Endothelial cell of umbilical vein (primary cell): ENCODE results near the gene CYP11A1. TPM values are rescaled to one million over a fixed set of nuclear protein-coding genes. Genes with fewer than 3 reads are reported as not detected.

ENCODE experiments used
- BruUV-seq: library from RNA; stranded (reverse); fragments of 400-500 nt; replicated peaks from 2 replicates; lab custom pipeline; 2021; lab: Mats Ljungman, UMichigan
- CTCF ChIA-PET: fragments of 300-600, 350-600 bp; sonication (Branson Sonifier 250); formaldehyde crosslinking; loops from one replicate; lab custom pipeline; 2021; ENCODE audit warnings: antibody characterized with exemption, inconsistent platforms; lab: Charles Lee
- POLR2A ChIA-PET: fragments of 300-600, 350-600 bp; sonication (Branson Sonifier 250); formaldehyde crosslinking; loops from one replicate; lab custom pipeline; 2021; ENCODE audit warnings: antibody characterized with exemption, inconsistent platforms; lab: Charles Lee
- DNase-seq: peaks from one replicate; pipeline ENCODE4 v3.0.0-alpha.2; 2011; ENCODE audit warnings: low read depth, low spot score
- FAIRE-seq: peaks from 2 replicates; lab custom pipeline; 2011; peaks lifted over from hg19 to GRCh38; lab: Jason Lieb, UNC
- H2AFZ ChIP-seq: 2 replicates; pipeline ENCODE4 v1.6.0; 2012; ENCODE audit warnings: low read depth, low read length, control low read depth, inconsistent platforms
- H3K27ac ChIP-seq: 2 replicates; pipeline ENCODE4 v1.5.1; 2011; ENCODE audit warnings: low read depth, mild to moderate bottlenecking, control low read depth, low read length, moderate library complexity; ENCODE audit not compliant: insufficient read depth
- H3K27me3 ChIP-seq, 2 experiments: 2 replicates each; pipeline versions ENCODE4 v1.6.0 to v1.6.1; 2011; ENCODE audit warnings: low read length in 2 of 2, mixed read lengths in 1 of 2; ENCODE audit not compliant: control insufficient read depth in 2 of 2, insufficient read depth in 2 of 2
- H3K36me3 ChIP-seq, 2 experiments: 2 replicates in 1 of 2; 3 replicates in 1 of 2; pipeline ENCODE4 v1.5.1; 2011; ENCODE audit warnings: low read length in 2 of 2, mild to moderate bottlenecking in 1 of 2, moderate library complexity in 1 of 2; ENCODE audit not compliant: control insufficient read depth in 2 of 2, insufficient read depth in 2 of 2; ENCODE audit errors: extremely low read depth in 1 of 2
- H3K4me1 ChIP-seq: 3 replicates; pipeline ENCODE4 v1.5.1; 2011; ENCODE audit warnings: mild to moderate bottlenecking, low read length; ENCODE audit not compliant: control insufficient read depth, insufficient read depth; ENCODE audit errors: extremely low read depth
- H3K4me2 ChIP-seq: 2 replicates; pipeline ENCODE4 v1.6.1; 2011; ENCODE audit warnings: low read length, control low read depth, mixed read lengths; ENCODE audit not compliant: insufficient read depth
- H3K4me3 ChIP-seq, 3 experiments: fragments of 200-600 bp in 1 of 3; sonication (generic), shearing (Covaris generic) in 1 of 3; replicated peaks in 1 of 3; 2 replicates each; pipeline ENCODE4 v1.5.1; 2011 to 2016; ENCODE audit warnings: control low read depth in 3 of 3, low read length in 3 of 3, mild to moderate bottlenecking in 2 of 3, inconsistent platforms in 1 of 3, low read depth in 1 of 3, moderate library complexity in 1 of 3; ENCODE audit not compliant: insufficient read depth in 1 of 3
- H3K79me2 ChIP-seq: 2 replicates; pipeline ENCODE4 v1.6.0; 2012; ENCODE audit warnings: low read length, inconsistent platforms; ENCODE audit not compliant: control insufficient read depth, insufficient read depth
- H3K9ac ChIP-seq: replicated peaks from 2 replicates; pipeline ENCODE3; 2011; ENCODE audit warnings: low read length, control low read depth; ENCODE audit not compliant: insufficient read depth; ENCODE audit errors: extremely low read depth
- H3K9me1 ChIP-seq: replicated peaks from 3 replicates; pipeline ENCODE4 v1.6.0; 2011; ENCODE audit warnings: mild to moderate bottlenecking, low read length; ENCODE audit not compliant: control insufficient read depth, insufficient read depth; ENCODE audit errors: extremely low read depth
- H3K9me3 ChIP-seq: replicated peaks from 2 replicates; pipeline ENCODE4 v1.5.1; 2012; ENCODE audit warnings: low read length, inconsistent platforms; ENCODE audit not compliant: control insufficient read depth, insufficient read depth
- H4K20me1 ChIP-seq: replicated peaks from 2 replicates; pipeline ENCODE3; 2011; ENCODE audit warnings: mild to moderate bottlenecking, low read length; ENCODE audit not compliant: control insufficient read depth, insufficient read depth; ENCODE audit errors: extremely low read depth
- EZH2 ChIP-seq: IDR thresholded peaks from 2 replicates; pipeline ENCODE4 v1.6.1; 2012; ENCODE audit warnings: borderline replicate concordance, low read depth, mild to moderate bottlenecking, moderate library complexity, low read length, inconsistent platforms; ENCODE audit not compliant: severe bottlenecking
- FOS ChIP-seq: IDR thresholded peaks from 2 replicates; pipeline ENCODE4 v1.6.1; 2011; ENCODE audit warnings: mild to moderate bottlenecking, low read length, moderate library complexity, borderline replicate concordance; ENCODE audit not compliant: insufficient read depth
- GATA2 ChIP-seq: IDR thresholded peaks from 2 replicates; pipeline ENCODE4 v1.7.0; 2011; ENCODE audit warnings: low read depth, mild to moderate bottlenecking, moderate library complexity, mixed read lengths, low read length; ENCODE audit not compliant: insufficient read length, insufficient read depth
- JUN ChIP-seq: IDR thresholded peaks from 2 replicates; pipeline ENCODE4 v1.6.1; 2011; ENCODE audit warnings: borderline replicate concordance, low read depth; ENCODE audit not compliant: insufficient read length, insufficient read depth
- MYC ChIP-seq: IDR thresholded peaks from one replicate; pipeline ENCODE4 v1.6.1; 2011; ENCODE audit warnings: mild to moderate bottlenecking, low read depth, low read length
- POLR2A ChIP-seq: IDR thresholded peaks from 2 replicates; pipeline ENCODE4 v1.6.1; 2012; ENCODE audit warnings: low read depth, mild to moderate bottlenecking, control low read depth, low read length
- POLR2AphosphoS5 ChIP-seq: IDR thresholded peaks from 2 replicates; pipeline ENCODE4 v1.6.1; 2012; ENCODE audit warnings: low read depth, mild to moderate bottlenecking, control low read depth, low read length, moderate library complexity; ENCODE audit not compliant: insufficient read depth
- dilution Hi-C: fragments of 300-500 bp; cut with MboI; formaldehyde crosslinking; loops from one replicate; pipeline ENCODE4 v1.15.0; 2019; ENCODE audit warnings: low sequenced_read_pairs; ENCODE audit not compliant: extremely low pct_ligation_motif_present
- intact Hi-C: fragments of 100-400 bp; cut with micrococcal nuclease; formaldehyde crosslinking; loops from one replicate; pipeline ENCODE4 v1.10.0; 2022
- polyA plus RNA-seq, 4 experiments: library from polyadenylated mRNA; depleted of rRNA in 3 of 4; stranded (reverse) in 3 of 4; unstranded in 1 of 4; fragments of >200 nt; gene quantifications; 2 replicates each; pipeline versions ENCODE4 v1.2.1 to v1.2.3, GENCODE V29; 2011 to 2012; ENCODE audit warnings: missing spikeins in 1 of 4
- total RNA-seq: library from RNA; stranded (reverse); gene quantifications from 2 replicates; pipeline ENCODE4 v1.2.3, GENCODE V29; 2021
- TF ChIP-seq, protein P1 (sequence below): IDR thresholded peaks from 2 replicates; pipeline ENCODE4 v1.6.1; 2011; ENCODE audit not compliant: insufficient read depth, insufficient read length
- TF ChIP-seq, protein P2 (sequence below), 2 donors: IDR thresholded peaks; 1 replicate in 1 of 2; 2 replicates in 1 of 2; pipeline ENCODE4 v1.5.1; 2011; ENCODE audit warnings: low read length in 2 of 2, mild to moderate bottlenecking in 2 of 2, moderate library complexity in 2 of 2, control low read depth in 1 of 2, inconsistent platforms in 1 of 2, low read depth in 1 of 2; ENCODE audit not compliant: insufficient read depth in 1 of 2; ENCODE audit errors: extremely low read depth in 1 of 2

CYP11A1 gene
- total and polyA plus RNA-seq, 2 donors (not counting 3 experiments of a cell fraction or from before 2014, with no cell fraction given) = 0.08 TPM; not detected in 1

DNA sequence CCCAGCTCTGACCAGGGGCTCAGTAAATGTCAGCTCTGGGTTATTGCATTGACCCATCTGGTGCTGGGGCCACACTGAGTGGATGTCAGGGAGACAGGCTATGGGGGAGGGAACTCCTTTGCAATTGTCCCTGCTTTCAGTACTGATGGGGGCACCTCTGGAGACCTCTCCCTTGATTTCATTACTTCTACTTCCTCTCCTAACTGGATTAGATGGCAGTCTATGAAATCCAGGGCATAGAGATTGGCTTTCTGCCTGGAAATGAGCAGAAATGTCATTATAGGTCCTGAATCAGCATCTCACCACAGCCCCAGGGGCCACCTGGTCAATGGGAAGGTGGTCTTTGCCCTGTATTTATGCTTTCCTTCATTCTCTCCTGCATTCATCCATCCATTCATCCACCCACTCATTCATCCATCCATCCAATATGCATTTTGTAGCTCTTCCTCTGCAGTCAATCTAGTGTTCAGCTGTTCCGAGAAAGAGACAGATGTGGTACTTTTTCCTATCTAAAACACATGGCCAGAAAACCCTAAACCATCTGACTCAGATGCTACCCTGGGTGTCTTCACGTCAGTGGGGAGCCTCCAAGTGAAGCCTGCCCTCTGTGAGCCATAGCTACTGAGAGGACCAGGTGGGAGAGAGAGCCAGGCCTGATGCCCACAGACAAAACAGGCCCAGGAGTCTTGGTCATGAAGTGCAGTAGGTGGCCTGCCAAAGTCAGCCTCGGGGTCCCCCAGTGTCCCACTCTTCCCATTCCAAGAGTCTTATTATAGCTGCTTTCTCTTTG lies 74.2 kb downstream of the CYP11A1 start:
- Histone ChIP-seq H3K9ac (no peak overlapping the region), H3K4me3 (no peak overlapping the region), H3K27ac (no peak overlapping the region), H4K20me1 (no peaks in the 10 kb centered on the region), H3K9me1 (no peaks in the 10 kb centered on the region), H3K9me3 (no peaks in the 10 kb centered on the region), H2AFZ (no peak overlapping the region), H3K27me3 (no peaks in the 10 kb centered on the region), H3K36me3 (no peaks in the 10 kb centered on the region), H3K4me1 (peaks cover 4% of the 10 kb centered on the region), H3K79me2 (no peaks in the 10 kb centered on the region), H3K4me2 (no peak overlapping the region)
- dilution Hi-C loops = no loop called here
- ChIA-PET CTCF (interaction anchor here (0.6 to 1.2 kb wide), 2 partner anchors 27 to 29 kb away, joined by 3 read pairs; no protein-coding TSS in a partner anchor), POLR2A (no interaction called here)
- TF ChIP-seq JUN (no peak), MYC (no peak), FOS (no peak), GATA2 (no peak), POLR2AphosphoS5 (no peak), EZH2 (no peak), POLR2A (no peak)
- TF ChIP-seq, protein P1, sequence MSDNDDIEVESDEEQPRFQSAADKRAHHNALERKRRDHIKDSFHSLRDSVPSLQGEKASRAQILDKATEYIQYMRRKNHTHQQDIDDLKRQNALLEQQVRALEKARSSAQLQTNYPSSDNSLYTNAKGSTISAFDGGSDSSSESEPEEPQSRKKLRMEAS = no peak
- TF ChIP-seq, protein P2, sequence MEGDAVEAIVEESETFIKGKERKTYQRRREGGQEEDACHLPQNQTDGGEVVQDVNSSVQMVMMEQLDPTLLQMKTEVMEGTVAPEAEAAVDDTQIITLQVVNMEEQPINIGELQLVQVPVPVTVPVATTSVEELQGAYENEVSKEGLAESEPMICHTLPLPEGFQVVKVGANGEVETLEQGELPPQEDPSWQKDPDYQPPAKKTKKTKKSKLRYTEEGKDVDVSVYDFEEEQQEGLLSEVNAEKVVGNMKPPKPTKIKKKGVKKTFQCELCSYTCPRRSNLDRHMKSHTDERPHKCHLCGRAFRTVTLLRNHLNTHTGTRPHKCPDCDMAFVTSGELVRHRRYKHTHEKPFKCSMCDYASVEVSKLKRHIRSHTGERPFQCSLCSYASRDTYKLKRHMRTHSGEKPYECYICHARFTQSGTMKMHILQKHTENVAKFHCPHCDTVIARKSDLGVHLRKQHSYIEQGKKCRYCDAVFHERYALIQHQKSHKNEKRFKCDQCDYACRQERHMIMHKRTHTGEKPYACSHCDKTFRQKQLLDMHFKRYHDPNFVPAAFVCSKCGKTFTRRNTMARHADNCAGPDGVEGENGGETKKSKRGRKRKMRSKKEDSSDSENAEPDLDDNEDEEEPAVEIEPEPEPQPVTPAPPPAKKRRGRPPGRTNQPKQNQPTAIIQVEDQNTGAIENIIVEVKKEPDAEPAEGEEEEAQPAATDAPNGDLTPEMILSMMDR (IDR thresholded peaks at IDR 0.05; ENCODE audit: extremely low read depth in 1 of 2, insufficient read depth in 1 of 2, low read depth in 1 of 2, low read length in 2 of 2) = no peak
- intact Hi-C loops = no loop called here
- BruUV-seq = no TSS peak
- FAIRE-seq (no peak), DNase-seq (no peak)
